ENCODE results near the gene NRARP.
A peak's percentile ranks its signal among the peaks of the same experiment; 100 is the strongest.

The NRARP gene

GRCh38 chr9:137321726-137322361 is 19.8 kb upstream of the NRARP start:
- DNase-seq = no peak

- peak; percentile 54 for DNase-seq
These were observed 18.7 kb upstream of the NRARP start for GRCh38 chr9:137320555-137321384.

GRCh38 chr9:137319739-137320551 is 17.9 kb upstream of the NRARP start:
- DNase-seq = no peak

- DNase-seq = no peak
These were observed 17.1 kb upstream of the NRARP start for GRCh38 chr9:137319011-137319738.

- DNase-seq = no peak
These were observed 16.5 kb upstream of the NRARP start for GRCh38 chr9:137318602-137319001.

- DNase-seq = no peak
These were observed 15.8 kb upstream of the NRARP start for GRCh38 chr9:137317718-137318511.

GRCh38 chr9:137317021-137317717 is 15.1 kb upstream of the NRARP start:
- DNase-seq = no peak

GRCh38 chr9:137316012-137316981 is 14.2 kb upstream of the NRARP start:
- DNase-seq = no peak

GRCh38 chr9:137315581-137316011 is 13.5 kb upstream of the NRARP start:
- no peak for DNase-seq

- DNase-seq = no peak
These were observed 12.8 kb upstream of the NRARP start for GRCh38 chr9:137314561-137315560.

- DNase-seq = no peak
These were observed 12.0 kb upstream of the NRARP start for GRCh38 chr9:137313956-137314560.

GRCh38 chr9:137313326-137313936 is 11.4 kb upstream of the NRARP start:
- no peak for DNase-seq

- no peak for DNase-seq
These were observed 10.8 kb upstream of the NRARP start for GRCh38 chr9:137312852-137313325.

GRCh38 chr9:137311986-137312851 is 10.1 kb upstream of the NRARP start:
- no peak for DNase-seq

GRCh38 chr9:137311171-137311985 is 9.3 kb upstream of the NRARP start:
- DNase-seq = no peak
